Gastroesophageal sphincter (tissue), 3 donors: ENCODE results near the gene CHST8.

ENCODE experiments used
- CTCF ChIP-seq, 4 experiments: fragments of 200-600 bp in 2 of 4; fragments of 450-650 bp in 2 of 4; sonication (generic) in 1 of 4; IDR thresholded peaks; one replicate each; pipeline ENCODE4 v1.5.1; 2017 to 2019; ENCODE audit warnings: antibody characterized with exemption in 4 of 4, mild to moderate bottlenecking in 2 of 4, moderate library complexity in 2 of 4
- POLR2AphosphoS5 ChIP-seq: sonication (generic); formaldehyde crosslinking; IDR thresholded peaks from one replicate; pipeline ENCODE4 v1.6.1; 2017; ENCODE audit warnings: antibody characterized with exemption

DNA sequence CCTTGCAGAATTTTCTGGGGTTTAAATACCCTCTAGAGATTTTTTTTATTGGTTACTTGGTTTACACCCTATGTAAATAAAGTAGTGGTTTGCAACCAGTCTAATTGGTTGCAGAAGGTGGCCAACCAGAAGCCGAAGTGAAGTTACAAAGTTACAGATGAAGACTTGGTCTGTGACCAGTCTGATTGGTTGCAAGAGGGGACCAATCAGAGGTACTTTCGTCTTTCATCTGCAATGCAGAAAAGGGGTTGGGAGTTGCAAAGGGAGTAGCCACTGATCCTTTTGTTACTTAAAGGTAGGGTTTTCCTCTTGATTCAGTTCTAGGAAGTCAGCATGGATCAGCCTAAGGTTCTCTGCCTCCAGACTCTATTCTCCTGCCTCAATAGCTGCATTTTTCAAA is 48.8 kb upstream of the CHST8 start:
- TF ChIP-seq CTCF (IDR thresholded peaks at IDR 0.05) (no peak), POLR2AphosphoS5 (no peak)
